ENCODE results near the gene FXYD6. TPM values are rescaled to one million over a fixed set of nuclear protein-coding genes. Genes with fewer than 3 reads are reported as not detected.
A peak's percentile ranks its signal among the peaks of the same experiment; 100 is the strongest.

Gene FXYD6
- total RNA-seq, 2 experiments from 2014 or later: not detected

GRCh38 chr11:117830072-117830471 is 46.4 kb downstream of the FXYD6 start:
- TF ChIP-seq CTCF (IDR thresholded peaks at IDR 0.05): no peak
- peaks cover 55% of the 10 kb centered on the region for H3K4me1 Mint-ChIP-seq (ENCODE audit: low read depth)
- intact Hi-C loops (cut with micrococcal nuclease): no loop called here
- no peak for ATAC-seq
- peak overlapping the region; percentile 59 for H3K27ac Mint-ChIP-seq
- ChIA-PET POLR2A (interaction anchor here (1.3 to 2.0 kb wide), 3 partner anchors 11 to 166 kb away, joined by 3 to 7 read pairs (median 4); no protein-coding TSS in a partner anchor), CTCF (interaction anchor here (0.8 to 8.8 kb wide), 4 partner anchors 9 to 223 kb away, joined by 3 to 50 read pairs (median 22); no protein-coding TSS in a partner anchor)
- no peaks in the 10 kb centered on the region for H3K9me3 Mint-ChIP-seq
- H3K27me3 Mint-ChIP-seq: no peaks in the 10 kb centered on the region
- DNase-seq: no peak
- H3K4me3 Mint-ChIP-seq: no peak overlapping the region
- H3K36me3 Mint-ChIP-seq (ENCODE audit: low read depth): no peaks in the 10 kb centered on the region

DNA sequence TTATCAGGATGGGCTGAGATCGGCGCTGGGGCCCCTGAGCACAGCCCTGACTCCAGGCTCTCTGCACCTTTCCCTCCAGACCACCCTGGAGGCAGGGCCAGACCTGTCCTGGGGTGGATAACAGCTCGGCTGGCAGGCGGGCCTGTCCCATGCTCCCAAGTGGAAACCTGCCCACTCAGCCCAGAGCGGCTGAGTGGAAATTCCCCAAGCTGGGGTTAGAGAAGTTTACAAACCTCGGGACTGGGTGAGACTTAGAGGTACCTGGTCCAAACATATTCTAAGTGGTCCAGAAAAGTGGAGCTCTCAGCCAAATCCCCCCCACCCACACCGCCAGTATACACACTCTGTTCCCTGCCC is 47.1 kb downstream of the FXYD6 start:
- H3K4me1 Mint-ChIP-seq (ENCODE audit: low read depth): peaks cover 63% of the 10 kb centered on the region
- H3K27me3 Mint-ChIP-seq: no peaks in the 10 kb centered on the region
- no peaks in the 10 kb centered on the region for H3K36me3 Mint-ChIP-seq (ENCODE audit: low read depth)
- DNase-seq (no peak), ATAC-seq (no peak)
- intact Hi-C loops (cut with micrococcal nuclease): no loop called here
- H3K27ac Mint-ChIP-seq: peak overlapping the region; percentile 77
- no peak overlapping the region for H3K4me3 Mint-ChIP-seq
- no peaks in the 10 kb centered on the region for H3K9me3 Mint-ChIP-seq
- no peak for TF ChIP-seq CTCF (IDR thresholded peaks at IDR 0.05)
- ChIA-PET POLR2A (interaction anchor here (1.4 to 2.0 kb wide), 2 partner anchors 11 to 13 kb away, joined by 4 to 7 read pairs; no protein-coding TSS in a partner anchor), CTCF (interaction anchor here (0.8 to 8.8 kb wide), 4 partner anchors 9 to 223 kb away, joined by 3 to 50 read pairs (median 22); no protein-coding TSS in a partner anchor)

- DNase-seq (peak; percentile 97), ATAC-seq (peak; percentile 89)
- TF ChIP-seq CTCF (IDR thresholded peaks at IDR 0.05): no peak
- intact Hi-C loops (cut with micrococcal nuclease): no loop called here
- CTCF ChIA-PET: interaction anchor here (1.1 to 15.2 kb wide), 9 partner anchors 8 to 224 kb away, joined by 3 to 188 read pairs (median 5); no protein-coding TSS in a partner anchor
- H3K9me3 Mint-ChIP-seq: no peaks in the 10 kb centered on the region
- POLR2A ChIA-PET: interaction anchor here (1.4 to 2.0 kb wide), 5 partner anchors 12 to 223 kb away, joined by 3 to 11 read pairs (median 7); no protein-coding TSS in a partner anchor
- H3K4me1 Mint-ChIP-seq (ENCODE audit: low read depth): peaks cover 68% of the 10 kb centered on the region
- H3K27me3 Mint-ChIP-seq: no peaks in the 10 kb centered on the region
- H3K36me3 Mint-ChIP-seq (ENCODE audit: low read depth): no peaks in the 10 kb centered on the region
- peak overlapping the region; percentile 42 for H3K4me3 Mint-ChIP-seq
- H3K27ac Mint-ChIP-seq: peak overlapping the region; percentile 77
Measured at GRCh38 chr11:117828611-117829368, 47.7 kb downstream of the FXYD6 start.

DNA sequence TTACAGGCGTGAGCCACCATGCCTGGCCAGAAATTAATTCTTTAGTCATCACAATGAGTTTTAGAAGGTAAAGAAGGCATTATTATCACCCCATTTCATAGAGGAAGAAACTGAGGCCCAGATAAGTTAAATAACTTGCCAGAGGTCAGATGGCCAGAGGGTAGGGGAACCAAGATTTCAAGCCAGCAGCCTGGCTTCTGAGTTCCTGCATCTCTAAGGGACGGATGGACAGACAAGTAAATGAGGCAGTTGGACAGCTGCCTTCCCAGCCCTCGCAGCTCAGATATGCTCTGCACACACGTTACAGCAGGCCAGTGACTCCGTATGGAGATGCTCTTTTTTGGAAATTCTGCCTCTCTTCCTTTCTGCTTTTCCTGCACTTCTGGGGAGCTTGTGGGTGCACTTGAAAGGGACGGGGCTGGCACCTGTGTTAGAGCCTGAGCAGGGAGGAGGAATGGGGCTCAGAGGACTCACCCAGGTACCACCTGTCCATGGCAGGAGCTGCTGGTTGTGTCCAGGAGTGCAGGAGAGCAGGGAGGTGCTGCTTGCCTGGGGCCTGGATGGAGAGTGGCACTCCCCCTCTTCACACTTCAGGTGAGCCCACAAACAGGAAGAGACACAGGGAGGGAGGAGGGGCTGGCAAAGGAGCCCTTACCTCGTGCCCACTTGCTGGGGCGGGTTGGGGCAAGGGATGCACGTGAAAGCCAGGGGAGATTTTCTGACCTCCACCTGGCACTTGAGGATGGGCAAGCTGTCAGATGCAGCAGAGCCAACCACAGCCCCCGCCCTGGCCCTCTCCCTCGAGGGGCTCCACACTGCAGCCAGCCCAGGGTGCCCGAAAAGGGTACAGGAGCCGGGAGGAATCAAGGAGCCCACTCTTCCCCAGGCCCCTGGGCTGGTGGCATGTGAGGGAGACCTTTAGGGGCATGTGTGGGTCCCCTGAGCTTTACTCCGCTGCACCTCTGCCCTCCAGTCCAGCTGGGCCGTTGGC is 48.6 kb downstream of the FXYD6 start:
- ATAC-seq (peak; percentile 10), DNase-seq (peak; percentile 57)
- peak overlapping the region; percentile 77 for H3K27ac Mint-ChIP-seq
- no peaks in the 10 kb centered on the region for H3K27me3 Mint-ChIP-seq
- H3K9me3 Mint-ChIP-seq: no peaks in the 10 kb centered on the region
- intact Hi-C loops (cut with micrococcal nuclease): no loop called here
- TF ChIP-seq CTCF (IDR thresholded peaks at IDR 0.05): no peak
- ChIA-PET POLR2A (interaction anchor here (0.6 to 2.0 kb wide), 6 partner anchors 11 to 224 kb away, joined by 3 to 11 read pairs (median 6); no protein-coding TSS in a partner anchor), CTCF (interaction anchor here (1.1 to 15.2 kb wide), 8 partner anchors 9 to 225 kb away, joined by 3 to 188 read pairs (median 22); no protein-coding TSS in a partner anchor)
- H3K4me1 Mint-ChIP-seq (ENCODE audit: low read depth): peaks cover 78% of the 10 kb centered on the region
- peak overlapping the region; percentile 42 for H3K4me3 Mint-ChIP-seq
- H3K36me3 Mint-ChIP-seq (ENCODE audit: low read depth): no peaks in the 10 kb centered on the region

All from activated CD8-positive, alpha-beta T cell treated with anti-CD3 and anti-CD28 coated beads for 36 hours (primary cell).